ENCODE measurements around the gene PDE4D. TPM values are rescaled to one million over a fixed set of nuclear protein-coding genes. Genes with fewer than 3 reads are reported as not detected.

The PDE4D gene
- total and polyA plus RNA-seq, 10 of the 15 experiments (the other 5 are each of a cell fraction or from before 2014, with no cell fraction given), result 0.87 to 4.1 (median 2.2) TPM

DNA sequence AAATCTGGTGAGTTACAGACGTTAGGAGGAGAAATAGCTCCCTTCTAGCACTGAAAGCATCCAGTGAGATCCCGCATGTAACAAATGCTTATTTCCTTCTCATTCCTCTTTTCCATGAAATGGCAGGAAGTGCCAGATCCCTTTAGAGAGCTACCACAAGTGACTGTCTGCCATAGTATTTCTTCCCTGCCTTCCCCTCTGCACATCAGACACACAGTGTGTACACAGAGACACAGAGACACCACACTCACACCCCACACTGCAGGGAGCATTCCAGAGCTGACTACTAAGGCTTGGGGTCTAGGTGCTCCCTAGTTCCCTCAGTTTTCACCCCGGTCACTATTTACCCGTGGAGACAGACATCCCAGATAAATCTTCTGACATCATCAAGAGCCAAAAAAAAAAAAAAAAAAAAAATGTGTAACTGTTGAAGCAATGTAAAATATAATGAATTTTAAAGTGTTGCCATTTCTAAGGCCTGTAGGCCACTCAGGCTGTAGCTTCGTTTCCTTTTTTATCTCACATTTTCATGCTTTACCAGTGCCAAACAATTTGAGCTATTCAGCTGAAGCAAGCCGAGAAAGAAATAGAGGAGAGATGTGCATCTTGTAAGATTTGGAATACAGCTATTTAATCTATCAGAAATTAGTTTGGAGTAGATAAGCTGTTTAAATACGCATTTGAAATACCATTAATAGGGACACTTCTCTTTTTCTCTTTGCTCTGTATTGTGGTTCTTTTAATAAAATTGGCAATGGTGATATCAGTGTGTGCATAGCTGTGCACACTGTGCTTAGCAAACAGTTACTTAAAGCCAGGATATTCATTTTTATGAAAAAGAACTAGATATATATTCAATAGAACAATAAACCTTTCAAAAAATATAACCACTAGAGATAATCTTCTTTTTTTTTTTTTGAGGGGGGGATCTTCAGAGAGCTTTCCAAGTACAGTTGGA lies 405.5 kb downstream of the PDE4D start:
- Histone ChIP-seq H3K36me3 (ENCODE audit: control insufficient read depth in 2 of 2, insufficient read depth in 2 of 2, low read length in 1 of 2) (no peaks in the 10 kb centered on the region), H4K20me1 (ENCODE audit: control insufficient read depth, insufficient read depth) (no peaks in the 10 kb centered on the region), H3K27me3 (replicated peaks in 1 of 2; ENCODE audit: control insufficient read depth in 2 of 2, insufficient read depth in 2 of 2, low read length in 1 of 2) (0 out of 4 replicates have a peak, but pooled peaks cover 0 to 1% of the 10 kb centered on the region in 2 experiments), H2AFZ (ENCODE audit: control insufficient read depth, low read depth, low read length) (no peak overlapping the region), H3K9ac (ENCODE audit: control insufficient read depth, insufficient read depth, low read length) (no peak overlapping the region; the same call in 1 of the 2 replicates), H3K9me3 (replicated peaks; ENCODE audit: control insufficient read depth, insufficient read depth, low read length) (no peaks in the 10 kb centered on the region), H3K4me1 (ENCODE audit: control insufficient read depth, insufficient read depth, low read length) (no peaks in the 10 kb centered on the region), H3K27ac (ENCODE audit: control insufficient read depth, insufficient read depth) (no peak overlapping the region), H3K4me3 (no peak overlapping the region), H3K79me2 (ENCODE audit: control insufficient read depth, insufficient read depth, low read length) (no peaks in the 10 kb centered on the region), H3K4me2 (ENCODE audit: control insufficient read depth, insufficient read depth) (no peak overlapping the region)
- DNase-seq (ENCODE audit: low read depth, low spot score) (no peak), FAIRE-seq (no peak), ATAC-seq (no peak)
- ChIA-PET POLR2A (no interaction called here), CTCF (interaction anchor here (0.6 to 2.2 kb wide), 10 partner anchors 9 to 835 kb away, joined by 3 to 5 read pairs (median 3); no protein-coding TSS in a partner anchor), RAD21 (ENCODE audit: unreplicated experiment) (no interaction called here), SMC1A (ENCODE audit: uncharacterized antibody, unreplicated experiment) (interaction anchor here (0.6 to 1.6 kb wide), 4 partner anchors 9 to 312 kb away, joined by 3 to 5 read pairs (median 4); no protein-coding TSS in a partner anchor)
- in situ Hi-C loops (cut with MboI), result no loop called here
- 33% methylated on average over 7 of the region's 7 CpGs for WGBS (ENCODE audit: insufficient coverage, insufficient replicate concordance, low lambda C conversion rate, missing lambda C conversion rate)
- BruUV-seq (replicated peaks), result no TSS peak
- TF ChIP-seq, protein P1, sequence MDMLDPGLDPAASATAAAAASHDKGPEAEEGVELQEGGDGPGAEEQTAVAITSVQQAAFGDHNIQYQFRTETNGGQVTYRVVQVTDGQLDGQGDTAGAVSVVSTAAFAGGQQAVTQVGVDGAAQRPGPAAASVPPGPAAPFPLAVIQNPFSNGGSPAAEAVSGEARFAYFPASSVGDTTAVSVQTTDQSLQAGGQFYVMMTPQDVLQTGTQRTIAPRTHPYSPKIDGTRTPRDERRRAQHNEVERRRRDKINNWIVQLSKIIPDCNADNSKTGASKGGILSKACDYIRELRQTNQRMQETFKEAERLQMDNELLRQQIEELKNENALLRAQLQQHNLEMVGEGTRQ (IDR thresholded peaks at IDR 0.05; ENCODE audit: borderline replicate concordance, low read depth, low read length), result no peak
- TF ChIP-seq, protein P2, sequence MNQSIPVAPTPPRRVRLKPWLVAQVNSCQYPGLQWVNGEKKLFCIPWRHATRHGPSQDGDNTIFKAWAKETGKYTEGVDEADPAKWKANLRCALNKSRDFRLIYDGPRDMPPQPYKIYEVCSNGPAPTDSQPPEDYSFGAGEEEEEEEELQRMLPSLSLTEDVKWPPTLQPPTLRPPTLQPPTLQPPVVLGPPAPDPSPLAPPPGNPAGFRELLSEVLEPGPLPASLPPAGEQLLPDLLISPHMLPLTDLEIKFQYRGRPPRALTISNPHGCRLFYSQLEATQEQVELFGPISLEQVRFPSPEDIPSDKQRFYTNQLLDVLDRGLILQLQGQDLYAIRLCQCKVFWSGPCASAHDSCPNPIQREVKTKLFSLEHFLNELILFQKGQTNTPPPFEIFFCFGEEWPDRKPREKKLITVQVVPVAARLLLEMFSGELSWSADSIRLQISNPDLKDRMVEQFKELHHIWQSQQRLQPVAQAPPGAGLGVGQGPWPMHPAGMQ (IDR thresholded peaks at IDR 0.05; ENCODE audit: borderline replicate concordance), result no peak
- TF ChIP-seq, protein P3, sequence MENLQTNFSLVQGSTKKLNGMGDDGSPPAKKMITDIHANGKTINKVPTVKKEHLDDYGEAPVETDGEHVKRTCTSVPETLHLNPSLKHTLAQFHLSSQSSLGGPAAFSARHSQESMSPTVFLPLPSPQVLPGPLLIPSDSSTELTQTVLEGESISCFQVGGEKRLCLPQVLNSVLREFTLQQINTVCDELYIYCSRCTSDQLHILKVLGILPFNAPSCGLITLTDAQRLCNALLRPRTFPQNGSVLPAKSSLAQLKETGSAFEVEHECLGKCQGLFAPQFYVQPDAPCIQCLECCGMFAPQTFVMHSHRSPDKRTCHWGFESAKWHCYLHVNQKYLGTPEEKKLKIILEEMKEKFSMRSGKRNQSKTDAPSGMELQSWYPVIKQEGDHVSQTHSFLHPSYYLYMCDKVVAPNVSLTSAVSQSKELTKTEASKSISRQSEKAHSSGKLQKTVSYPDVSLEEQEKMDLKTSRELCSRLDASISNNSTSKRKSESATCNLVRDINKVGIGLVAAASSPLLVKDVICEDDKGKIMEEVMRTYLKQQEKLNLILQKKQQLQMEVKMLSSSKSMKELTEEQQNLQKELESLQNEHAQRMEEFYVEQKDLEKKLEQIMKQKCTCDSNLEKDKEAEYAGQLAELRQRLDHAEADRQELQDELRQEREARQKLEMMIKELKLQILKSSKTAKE (IDR thresholded peaks at IDR 0.05; ENCODE audit: low read depth, poor library complexity, severe bottlenecking), result no peak
- TF ChIP-seq TAF1 (IDR thresholded peaks at IDR 0.05; ENCODE audit: borderline replicate concordance, low read depth, low read length) (no peak), POLR2AphosphoS2 (IDR thresholded peaks at IDR 0.05; ENCODE audit: low read depth, low read length) (no peak)
- TF ChIP-seq, protein P4, sequence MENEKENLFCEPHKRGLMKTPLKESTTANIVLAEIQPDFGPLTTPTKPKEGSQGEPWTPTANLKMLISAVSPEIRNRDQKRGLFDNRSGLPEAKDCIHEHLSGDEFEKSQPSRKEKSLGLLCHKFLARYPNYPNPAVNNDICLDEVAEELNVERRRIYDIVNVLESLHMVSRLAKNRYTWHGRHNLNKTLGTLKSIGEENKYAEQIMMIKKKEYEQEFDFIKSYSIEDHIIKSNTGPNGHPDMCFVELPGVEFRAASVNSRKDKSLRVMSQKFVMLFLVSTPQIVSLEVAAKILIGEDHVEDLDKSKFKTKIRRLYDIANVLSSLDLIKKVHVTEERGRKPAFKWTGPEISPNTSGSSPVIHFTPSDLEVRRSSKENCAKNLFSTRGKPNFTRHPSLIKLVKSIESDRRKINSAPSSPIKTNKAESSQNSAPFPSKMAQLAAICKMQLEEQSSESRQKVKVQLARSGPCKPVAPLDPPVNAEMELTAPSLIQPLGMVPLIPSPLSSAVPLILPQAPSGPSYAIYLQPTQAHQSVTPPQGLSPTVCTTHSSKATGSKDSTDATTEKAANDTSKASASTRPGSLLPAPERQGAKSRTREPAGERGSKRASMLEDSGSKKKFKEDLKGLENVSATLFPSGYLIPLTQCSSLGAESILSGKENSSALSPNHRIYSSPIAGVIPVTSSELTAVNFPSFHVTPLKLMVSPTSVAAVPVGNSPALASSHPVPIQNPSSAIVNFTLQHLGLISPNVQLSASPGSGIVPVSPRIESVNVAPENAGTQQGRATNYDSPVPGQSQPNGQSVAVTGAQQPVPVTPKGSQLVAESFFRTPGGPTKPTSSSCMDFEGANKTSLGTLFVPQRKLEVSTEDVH (IDR thresholded peaks at IDR 0.05; ENCODE audit: low read depth, partially characterized antibody), result no peak
- TF ChIP-seq, protein P5, sequence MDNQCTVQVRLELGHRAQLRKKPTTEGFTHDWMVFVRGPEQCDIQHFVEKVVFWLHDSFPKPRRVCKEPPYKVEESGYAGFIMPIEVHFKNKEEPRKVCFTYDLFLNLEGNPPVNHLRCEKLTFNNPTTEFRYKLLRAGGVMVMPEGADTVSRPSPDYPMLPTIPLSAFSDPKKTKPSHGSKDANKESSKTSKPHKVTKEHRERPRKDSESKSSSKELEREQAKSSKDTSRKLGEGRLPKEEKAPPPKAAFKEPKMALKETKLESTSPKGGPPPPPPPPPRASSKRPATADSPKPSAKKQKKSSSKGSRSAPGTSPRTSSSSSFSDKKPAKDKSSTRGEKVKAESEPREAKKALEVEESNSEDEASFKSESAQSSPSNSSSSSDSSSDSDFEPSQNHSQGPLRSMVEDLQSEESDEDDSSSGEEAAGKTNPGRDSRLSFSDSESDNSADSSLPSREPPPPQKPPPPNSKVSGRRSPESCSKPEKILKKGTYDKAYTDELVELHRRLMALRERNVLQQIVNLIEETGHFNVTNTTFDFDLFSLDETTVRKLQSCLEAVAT (IDR thresholded peaks at IDR 0.05), result no peak
- intact Hi-C loops (cut with micrococcal nuclease; ENCODE audit: unreplicated experiment), result loop anchor here (5.0 kb wide), 1 partner anchor 76 kb away; no protein-coding TSS in a partner anchor

Data from GM12878 (cell line).